Fibroblast of mammary gland (primary cell): Measurements from ENCODE around the gene ADH7.
"Not testable (repeated sequence)": the region's sequence is repeated elsewhere in the genome, so short reads cannot be mapped to it uniquely, and the experiment has no call there.

Source experiments
- DNase-seq: peaks from one replicate; pipeline ENCODE4 v3.0.0-alpha.2; 2010; ENCODE audit warnings: low read depth
- H3K4me3 ChIP-seq: 2 replicates; pipeline ENCODE4 v1.5.1; 2011; ENCODE audit warnings: low read depth, mild to moderate bottlenecking, low read length, moderate library complexity; ENCODE audit not compliant: control insufficient read depth
- TF ChIP-seq, protein P1 (sequence below): conservative IDR thresholded peaks from 2 replicates; pipeline ENCODE4 v1.5.1; 2011; ENCODE audit warnings: low read depth, low read length, inconsistent platforms; ENCODE audit not compliant: control insufficient read depth, insufficient read depth

ADH7 gene

DNA sequence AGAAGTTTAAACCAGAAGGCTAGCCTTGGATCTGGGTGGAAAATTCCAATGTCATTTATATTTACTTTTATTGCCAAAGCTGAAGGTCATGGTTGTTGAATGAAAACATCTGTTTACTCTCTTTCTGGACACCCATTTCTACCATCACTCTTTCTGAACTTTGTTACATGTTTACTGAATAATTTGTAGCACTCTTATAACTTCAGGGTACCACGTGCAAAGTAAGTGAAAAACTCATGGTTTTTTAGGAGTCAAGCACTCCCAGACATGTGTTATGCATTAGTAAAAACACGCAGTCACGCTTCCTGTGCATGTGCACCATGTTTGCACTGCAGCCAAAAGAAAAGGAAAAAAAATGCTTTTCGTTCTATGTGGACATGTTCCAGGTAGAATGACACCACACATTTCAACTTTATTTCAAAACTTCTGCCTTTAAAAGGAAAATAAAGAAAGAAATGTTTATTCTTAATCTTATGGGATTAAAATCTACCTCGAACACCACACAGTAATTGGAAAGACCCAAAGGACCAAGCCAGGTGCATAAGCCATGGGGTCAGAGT lies 51.2 kb downstream of the ADH7 start:
- DNase-seq: peak; percentile 98
- TF ChIP-seq, protein P1, sequence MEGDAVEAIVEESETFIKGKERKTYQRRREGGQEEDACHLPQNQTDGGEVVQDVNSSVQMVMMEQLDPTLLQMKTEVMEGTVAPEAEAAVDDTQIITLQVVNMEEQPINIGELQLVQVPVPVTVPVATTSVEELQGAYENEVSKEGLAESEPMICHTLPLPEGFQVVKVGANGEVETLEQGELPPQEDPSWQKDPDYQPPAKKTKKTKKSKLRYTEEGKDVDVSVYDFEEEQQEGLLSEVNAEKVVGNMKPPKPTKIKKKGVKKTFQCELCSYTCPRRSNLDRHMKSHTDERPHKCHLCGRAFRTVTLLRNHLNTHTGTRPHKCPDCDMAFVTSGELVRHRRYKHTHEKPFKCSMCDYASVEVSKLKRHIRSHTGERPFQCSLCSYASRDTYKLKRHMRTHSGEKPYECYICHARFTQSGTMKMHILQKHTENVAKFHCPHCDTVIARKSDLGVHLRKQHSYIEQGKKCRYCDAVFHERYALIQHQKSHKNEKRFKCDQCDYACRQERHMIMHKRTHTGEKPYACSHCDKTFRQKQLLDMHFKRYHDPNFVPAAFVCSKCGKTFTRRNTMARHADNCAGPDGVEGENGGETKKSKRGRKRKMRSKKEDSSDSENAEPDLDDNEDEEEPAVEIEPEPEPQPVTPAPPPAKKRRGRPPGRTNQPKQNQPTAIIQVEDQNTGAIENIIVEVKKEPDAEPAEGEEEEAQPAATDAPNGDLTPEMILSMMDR: no peak

DNA sequence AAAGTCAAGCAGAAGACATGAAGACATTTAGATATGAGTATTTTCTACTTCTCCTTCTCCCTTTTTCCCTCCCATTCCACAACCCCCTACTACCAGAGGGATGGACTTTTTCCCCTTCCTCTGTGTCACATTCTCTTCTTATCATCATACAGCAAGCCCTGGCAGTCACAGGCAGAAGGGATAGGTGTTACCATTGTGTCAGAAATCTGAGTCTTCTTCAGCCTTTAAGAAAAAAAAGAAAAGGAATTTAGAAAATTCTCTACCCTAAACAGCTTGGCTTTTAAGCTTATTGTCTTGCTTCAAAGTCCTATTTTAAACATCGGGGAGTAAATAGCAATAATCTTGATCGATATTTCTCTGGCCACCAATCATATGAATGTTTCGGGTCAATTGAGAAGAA lies 51.7 kb downstream of the ADH7 start:
- no peak overlapping the region for H3K4me3 ChIP-seq
- peak; percentile 18 for DNase-seq
- TF ChIP-seq, protein P1: no peak

More for the DNA sequence above, 51.2 kb downstream of the ADH7 start:
- H3K4me3 ChIP-seq: no peak overlapping the region

DNA sequence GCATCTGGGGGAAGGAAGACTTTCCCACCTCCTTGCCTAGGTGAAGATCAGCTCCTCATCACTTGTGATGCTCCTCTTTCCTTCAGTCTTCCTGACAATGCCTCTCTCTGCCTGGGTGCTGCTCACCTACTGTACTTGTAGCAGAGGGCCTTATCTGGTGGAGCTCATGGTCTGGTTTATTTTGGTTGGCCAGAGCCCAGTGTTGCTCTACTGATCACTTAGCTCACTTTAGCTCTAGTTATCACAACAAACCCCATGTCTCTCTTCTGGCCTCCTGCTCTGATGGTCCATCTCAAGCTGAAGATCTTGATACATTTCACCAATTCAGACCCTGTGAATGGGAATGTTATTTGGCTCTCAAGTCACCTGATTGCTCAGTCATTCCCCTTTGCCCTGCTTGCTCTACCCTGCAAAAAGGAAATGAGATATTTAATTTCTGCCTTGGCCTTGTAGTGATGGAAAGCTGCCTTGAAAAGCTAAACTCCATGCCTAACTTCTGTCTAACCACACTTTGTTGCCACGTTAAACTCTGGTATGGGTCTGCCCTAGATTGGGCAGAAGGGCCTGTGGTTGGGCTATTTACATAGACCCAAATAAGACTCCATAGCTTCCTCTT lies 52.3 kb downstream of the ADH7 start:
- TF ChIP-seq, protein P1: no peak
- peak; percentile 40 for DNase-seq
- no peak overlapping the region for H3K4me3 ChIP-seq

DNA sequence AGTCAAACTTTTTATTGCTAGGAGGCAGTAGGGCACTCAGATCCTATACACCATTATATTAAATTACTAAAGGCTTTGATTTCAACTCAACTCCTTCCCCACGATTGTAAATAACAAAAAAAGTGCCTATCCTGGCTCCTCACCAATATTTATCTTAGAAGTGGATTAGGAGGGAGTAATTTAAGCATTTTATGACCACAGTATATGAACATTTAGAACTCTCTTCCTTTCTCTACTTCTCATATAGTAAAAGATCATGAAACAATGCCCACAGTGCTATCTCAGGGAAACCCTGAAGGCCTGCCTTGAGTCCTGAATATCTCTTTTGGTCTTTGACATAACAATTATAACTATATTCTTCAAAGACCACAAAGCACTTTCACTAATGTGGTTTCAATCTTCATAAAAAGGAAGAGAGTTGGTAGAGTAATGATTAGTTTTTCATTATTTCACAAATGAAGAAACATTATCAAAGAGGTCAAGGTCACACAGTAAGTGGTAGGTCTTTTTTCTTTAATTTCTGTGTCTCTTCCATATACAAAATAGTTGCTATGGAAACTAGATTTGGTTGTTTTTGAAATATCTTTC lies 53.5 kb downstream of the ADH7 start:
- TF ChIP-seq, protein P1: no peak
- DNase-seq: no peak
- H3K4me3 ChIP-seq: no peak overlapping the region

DNA sequence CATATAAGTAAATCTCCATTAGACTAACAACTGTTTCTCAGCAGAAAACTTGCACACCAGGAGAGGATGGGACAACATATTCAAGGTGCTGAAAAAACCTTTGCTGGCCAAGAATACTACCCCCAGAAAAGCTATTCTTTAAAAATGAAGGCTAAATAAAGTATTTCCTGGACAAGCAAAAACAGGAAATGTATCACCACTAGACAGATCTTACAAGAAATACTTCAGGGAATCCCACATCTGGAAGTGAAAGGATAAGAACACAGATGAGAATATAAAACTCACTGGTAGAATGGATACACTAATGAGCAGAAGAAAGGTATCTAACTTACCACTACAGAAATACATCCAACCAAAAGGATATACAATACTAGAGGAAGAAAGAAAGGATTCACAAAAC lies 55.6 kb downstream of the ADH7 start:
- TF ChIP-seq, protein P1: no peak

DNA sequence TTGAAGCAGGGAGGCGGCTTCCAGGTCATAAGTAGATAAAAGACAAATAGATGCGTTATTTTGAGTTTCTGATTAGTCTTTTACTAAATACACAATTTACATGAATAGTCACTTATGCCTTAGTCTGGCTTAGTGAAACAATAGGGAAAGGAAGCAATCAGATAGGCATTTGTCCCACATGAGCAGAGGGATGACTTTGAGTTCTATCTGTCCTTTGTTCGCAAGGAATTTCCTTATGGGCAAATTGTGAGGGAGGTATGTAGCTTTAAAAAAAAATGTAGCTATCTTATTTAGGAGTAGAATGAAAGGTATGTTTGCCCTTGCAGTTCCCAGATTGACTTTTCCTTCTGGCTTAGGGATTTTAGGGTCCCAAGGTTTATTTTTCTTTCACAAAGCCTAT lies 56.3 kb downstream of the ADH7 start:
- DNase-seq: no peak
- TF ChIP-seq, protein P1: no peak

More for the DNA sequence above, 55.6 kb downstream of the ADH7 start:
- DNase-seq: peak; percentile 66
- no peak overlapping the region for H3K4me3 ChIP-seq

DNA sequence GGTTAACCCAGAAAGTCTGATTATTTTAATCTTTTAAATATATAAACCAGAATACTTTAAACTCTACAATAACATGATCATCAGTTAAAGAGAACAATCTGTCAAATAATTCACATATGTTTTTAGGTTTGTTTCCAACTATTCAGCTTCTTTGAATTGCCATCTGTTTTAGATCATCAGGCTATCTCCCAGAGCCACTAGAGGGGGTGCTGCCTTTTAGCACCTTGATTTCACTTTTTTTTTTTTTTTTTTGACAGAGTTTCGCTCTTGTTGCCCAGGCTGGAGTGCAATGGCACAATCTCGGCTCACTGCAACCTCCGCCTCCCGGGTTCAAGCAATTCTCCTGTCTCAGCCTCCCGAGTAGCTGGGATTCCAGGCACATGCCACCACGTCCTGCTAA lies 57.8 kb downstream of the ADH7 start:
- DNase-seq: peak; percentile 71
- TF ChIP-seq, protein P1: peak; percentile 66
- not testable (repeated sequence) for H3K4me3 ChIP-seq

More for the DNA sequence above, 56.3 kb downstream of the ADH7 start:
- H3K4me3 ChIP-seq: no peak overlapping the region

DNA sequence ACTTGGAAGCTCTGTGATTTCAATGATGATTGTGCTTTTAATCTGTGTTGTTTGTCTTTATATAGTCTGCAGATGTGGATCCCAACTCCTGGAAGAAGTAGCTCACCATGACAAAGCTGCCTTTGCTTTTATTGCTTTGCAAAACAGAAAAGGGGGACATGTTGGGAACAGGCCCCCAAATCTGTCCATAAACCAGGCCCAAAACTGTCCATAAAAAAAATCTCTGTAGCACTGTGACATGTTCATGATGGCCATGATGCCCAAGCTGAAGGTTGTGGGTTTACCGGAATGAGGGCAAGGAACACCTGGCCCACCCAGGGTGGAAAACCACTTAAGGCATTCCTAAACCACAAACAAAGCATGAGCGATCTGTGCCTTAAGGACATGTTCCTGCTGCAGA lies 62.7 kb downstream of the ADH7 start:
- not testable (repeated sequence) for H3K4me3 ChIP-seq, DNase-seq

DNA sequence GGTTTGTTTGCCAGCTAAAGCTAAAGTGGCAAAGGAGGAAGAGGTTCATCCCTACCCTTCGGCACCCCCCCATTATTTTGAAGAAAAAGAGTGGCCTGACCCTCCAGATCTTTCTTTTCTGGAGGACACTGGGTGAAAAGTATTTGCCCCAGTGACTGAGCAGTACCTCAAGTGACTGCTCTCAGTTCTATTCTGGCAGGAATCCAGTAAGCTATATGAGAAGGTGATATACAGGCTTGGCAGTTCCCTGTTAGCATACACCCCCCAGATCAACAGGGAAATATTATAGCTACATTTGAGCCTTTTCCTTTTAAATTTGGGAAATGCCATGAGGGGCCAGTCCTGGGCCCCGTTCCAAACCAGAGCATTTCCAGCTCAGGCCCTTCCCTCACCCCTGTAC lies 67.3 kb downstream of the ADH7 start:
- not testable (repeated sequence) for H3K4me3 ChIP-seq, DNase-seq
